ENCODE data around the gene CYB5R3. TPM values are rescaled to one million over a fixed set of nuclear protein-coding genes. Genes with fewer than 3 reads are reported as not detected.
"Not testable (repeated sequence)": the region's sequence is repeated elsewhere in the genome, so short reads cannot be mapped to it uniquely, and the experiment has no call there.

CYB5R3 gene
- total RNA-seq, 2 experiments from 2014 or later, result 71.7 to 73.5 TPM

DNA sequence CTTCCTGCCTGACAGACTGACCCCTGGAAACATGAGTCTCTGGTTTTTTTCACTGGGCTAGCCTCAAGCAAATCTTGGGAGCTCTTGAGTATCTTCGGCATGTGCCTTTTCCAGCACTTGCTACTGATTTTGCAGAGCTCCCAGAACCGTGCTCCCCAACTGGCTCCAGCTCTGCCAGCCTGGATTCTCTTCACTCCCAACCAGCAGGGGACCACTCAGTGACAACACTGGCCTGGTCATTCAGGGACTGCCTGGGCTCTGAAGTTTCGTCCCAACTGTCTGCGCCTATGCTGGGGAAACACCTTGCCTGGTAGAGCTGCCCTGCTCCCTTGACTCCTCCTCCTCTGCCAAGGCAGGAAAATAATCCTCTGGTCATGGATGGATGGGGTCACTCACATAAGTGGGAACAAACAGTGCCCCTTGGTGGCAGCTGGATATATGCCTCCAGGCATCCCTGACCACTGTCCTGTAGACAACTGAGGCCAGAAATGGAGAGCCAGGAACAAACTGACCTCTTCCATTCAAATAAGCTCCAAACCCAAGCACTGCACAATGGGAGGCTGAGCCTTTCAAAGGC is 64.7 kb downstream of the CYB5R3 start:
- ChIA-PET POLR2A (no interaction called here), CTCF (interaction anchor here (1.0 kb wide), 1 partner anchor 467 kb away, joined by 3 read pairs; no protein-coding TSS in a partner anchor)

DNA sequence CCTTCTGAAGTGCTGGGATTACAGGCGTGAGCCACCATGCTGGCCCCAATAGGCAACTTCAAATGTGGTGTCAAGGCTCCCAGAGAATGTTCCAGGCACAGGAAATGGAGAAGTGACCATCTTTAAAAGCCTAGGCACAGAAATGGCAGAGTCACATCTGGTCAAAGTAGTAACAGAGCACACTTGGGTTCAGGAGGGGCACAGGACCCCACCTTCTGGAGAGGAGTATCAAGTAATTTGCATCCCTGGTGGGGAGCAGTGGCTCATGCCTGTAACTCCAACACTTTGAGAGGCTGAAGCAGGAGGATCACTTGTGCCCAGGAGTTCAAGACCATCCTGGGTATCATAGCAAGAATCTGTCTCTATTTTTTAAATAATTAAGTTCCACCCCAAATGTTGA is 66.2 kb downstream of the CYB5R3 start:
- ChIA-PET CTCF (interaction anchor here (0.6 kb wide), 1 partner anchor 414 kb away, joined by 3 read pairs; no protein-coding TSS in a partner anchor), POLR2A (interaction anchor here (0.7 to 2.1 kb wide), 2 partner anchors 31 to 316 kb away, joined by 4 to 11 read pairs; partner anchors contain the start of gene POLDIP3)

GRCh38 chr22:42581762-42582716 is 67.2 kb downstream of the CYB5R3 start:
- ChIA-PET CTCF (interaction anchor here (1.4 kb wide), 1 partner anchor 39 kb away, joined by 3 read pairs; no protein-coding TSS in a partner anchor), POLR2A (interaction anchor here (0.6 to 2.1 kb wide), 5 partner anchors 10 to 518 kb away, joined by 3 to 11 read pairs (median 3); partner anchors contain the start of gene POLDIP3)

GRCh38 chr22:42581194-42581761 is 67.9 kb downstream of the CYB5R3 start:
- ChIA-PET POLR2A (interaction anchor here (1.1 to 2.1 kb wide), 2 partner anchors 10 to 33 kb away, joined by 3 to 11 read pairs; partner anchors contain the start of gene POLDIP3), CTCF (interaction anchor here (1.4 kb wide), 1 partner anchor 40 kb away, joined by 3 read pairs; no protein-coding TSS in a partner anchor)

GRCh38 chr22:42580040-42580439 is 69.2 kb downstream of the CYB5R3 start:
- POLR2A ChIA-PET, CTCF ChIA-PET: not testable (repeated sequence)

- POLR2A ChIA-PET, result no interaction called here
Observed at GRCh38 chr22:42577623-42578240, 71.5 kb downstream of the CYB5R3 start.

GRCh38 chr22:42577141-42577540 is 72.1 kb downstream of the CYB5R3 start:
- POLR2A ChIA-PET, result not testable (repeated sequence)
- CTCF ChIA-PET, result interaction anchor here (0.7 kb wide), 1 partner anchor 17 kb away, joined by 3 read pairs; no protein-coding TSS in a partner anchor

More at GRCh38 chr22:42577623-42578240, 71.5 kb downstream of the CYB5R3 start:
- CTCF ChIA-PET, result interaction anchor here (0.7 kb wide), 1 partner anchor 17 kb away, joined by 3 read pairs; no protein-coding TSS in a partner anchor

DNA sequence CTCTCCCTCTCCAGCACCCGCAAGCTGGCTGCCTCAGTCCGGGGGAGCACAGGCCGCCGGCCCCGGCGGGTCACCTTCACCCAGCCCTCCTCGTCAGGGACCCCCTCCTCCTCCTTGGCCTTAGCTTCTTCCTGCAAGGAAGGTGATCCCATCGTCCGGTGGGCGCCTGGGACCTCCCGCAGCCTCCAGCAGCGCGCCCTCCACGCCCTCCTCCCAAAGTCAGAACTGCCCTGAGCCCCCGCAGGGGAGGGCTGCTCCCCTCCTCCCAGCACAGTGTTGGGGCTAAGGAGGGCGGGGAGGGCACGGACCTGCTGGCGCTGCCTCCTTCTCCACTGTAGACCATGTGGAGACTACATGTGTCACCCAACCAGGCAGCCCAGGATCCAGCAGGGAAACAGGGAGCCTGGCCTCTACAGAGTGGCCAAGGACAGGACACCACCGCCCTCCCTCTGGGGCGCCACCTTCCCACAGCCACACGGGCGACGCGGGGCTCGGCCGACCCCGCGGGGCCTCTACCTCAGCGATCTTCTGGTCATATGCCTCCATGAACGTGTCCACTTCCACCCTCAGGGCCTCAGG is 73.1 kb downstream of the CYB5R3 start:
- CTCF ChIA-PET, POLR2A ChIA-PET: not testable (repeated sequence)

- CTCF ChIA-PET, POLR2A ChIA-PET: not testable (repeated sequence)
Observed at GRCh38 chr22:42574468-42574867, 74.7 kb downstream of the CYB5R3 start.

- POLR2A ChIA-PET, CTCF ChIA-PET: not testable (repeated sequence)
Observed at GRCh38 chr22:42574046-42574445, 75.1 kb downstream of the CYB5R3 start.

GRCh38 chr22:42571068-42571467 is 78.1 kb downstream of the CYB5R3 start:
- POLR2A ChIA-PET, CTCF ChIA-PET: not testable (repeated sequence)

DNA sequence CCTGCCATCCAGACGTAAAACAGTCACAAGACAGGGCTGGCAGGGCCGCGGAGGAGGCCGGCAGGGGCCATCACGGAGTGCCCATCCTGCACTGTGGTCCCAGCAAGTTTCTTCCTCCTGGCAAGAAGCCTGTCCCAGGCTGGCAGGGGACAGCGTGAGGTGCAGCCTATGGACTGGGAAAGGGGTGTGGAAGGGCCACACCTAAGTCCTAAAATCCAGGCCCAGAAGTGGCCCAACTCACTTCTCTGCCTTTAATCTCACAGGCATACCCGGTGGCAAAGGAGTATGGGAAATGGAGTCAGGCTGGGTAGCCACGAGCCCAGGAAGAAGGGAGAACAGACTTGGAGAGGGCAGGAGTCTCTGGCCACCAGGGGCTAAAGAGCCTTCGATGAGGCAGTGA is 78.6 kb downstream of the CYB5R3 start:
- CTCF ChIA-PET, result not testable (repeated sequence)

GRCh38 chr22:42567950-42568349 is 81.2 kb downstream of the CYB5R3 start:
- CTCF ChIA-PET, POLR2A ChIA-PET: not testable (repeated sequence)

More for the DNA sequence above, 78.6 kb downstream of the CYB5R3 start:
- POLR2A ChIA-PET, result not testable (repeated sequence)

Other genes with a start within 250 kb of the CYB5R3 start
- under 1 TPM; 0.10 to 0.13 TPM for gene NFAM1, start 217.0 kb downstream of the CYB5R3 start, total RNA-seq
- gene RRP7A, start 129.6 kb downstream of the CYB5R3 start, total RNA-seq, result 100 to 1,000 TPM; 169 to 181 TPM
- gene SERHL2, start 95.4 kb downstream of the CYB5R3 start, total RNA-seq, result 1 to 10 TPM; 1.3 to 2.3 TPM
- gene POLDIP3, start 34.5 kb downstream of the CYB5R3 start, total RNA-seq, result 10 to 100 TPM; 71.5 to 72.5 TPM
- gene ATP5MGL, start 8.8 kb downstream of the CYB5R3 start, total RNA-seq, result under 1 TPM; 0.55 to 0.82 TPM
- not detected for gene A4GALT, start 71.5 kb upstream of the CYB5R3 start, total RNA-seq
- 10 to 100 TPM; 31.0 to 33.0 TPM for gene ARFGAP3, start 207.9 kb upstream of the CYB5R3 start, total RNA-seq

Measured in activated CD8-positive, alpha-beta memory T cell treated with anti-CD3 and anti-CD28 coated beads for 36 hours (primary cell).